DMS79 treated with DMSO at 0.1 percent for 48 hours (cell line): Measurements from ENCODE around the gene PIWIL4.
"Not testable (repeated sequence)": the region's sequence is repeated elsewhere in the genome, so short reads cannot be mapped to it uniquely, and the experiment has no call there.

Experiments
- DNase-seq: peaks from one replicate; lab custom pipeline; 2025; lab: John Stamatoyannopoulos, UW

Gene PIWIL4

GRCh38 chr11:94638301-94638901 lies 71.2 kb downstream of the PIWIL4 start:
- no peak for DNase-seq

- DNase-seq: no peak
Observed at GRCh38 chr11:94638902-94639373, 71.8 kb downstream of the PIWIL4 start.

- no peak for DNase-seq
Observed at GRCh38 chr11:94639901-94640721, 72.9 kb downstream of the PIWIL4 start.

GRCh38 chr11:94641167-94641761 lies 74.1 kb downstream of the PIWIL4 start:
- DNase-seq: no peak

GRCh38 chr11:94643186-94643585 lies 76.0 kb downstream of the PIWIL4 start:
- not testable (repeated sequence) for DNase-seq

GRCh38 chr11:94647926-94648325 lies 80.8 kb downstream of the PIWIL4 start:
- no peak for DNase-seq

GRCh38 chr11:94648789-94649188 lies 81.6 kb downstream of the PIWIL4 start:
- DNase-seq: no peak

GRCh38 chr11:94649254-94649653 lies 82.1 kb downstream of the PIWIL4 start:
- DNase-seq: no peak

GRCh38 chr11:94649964-94650623 lies 82.9 kb downstream of the PIWIL4 start:
- no peak for DNase-seq

GRCh38 chr11:94650756-94651155 lies 83.6 kb downstream of the PIWIL4 start:
- DNase-seq: no peak

- no peak for DNase-seq
Observed at GRCh38 chr11:94652735-94653284, 85.6 kb downstream of the PIWIL4 start.

GRCh38 chr11:94653561-94653960 lies 86.4 kb downstream of the PIWIL4 start:
- no peak for DNase-seq

- no peak for DNase-seq
Observed at GRCh38 chr11:94654201-94654600, 87.0 kb downstream of the PIWIL4 start.

- DNase-seq: no peak
Observed at GRCh38 chr11:94655291-94655690, 88.1 kb downstream of the PIWIL4 start.

- no peak for DNase-seq
Observed at GRCh38 chr11:94655956-94656355, 88.8 kb downstream of the PIWIL4 start.

GRCh38 chr11:94656968-94657367 lies 89.8 kb downstream of the PIWIL4 start:
- DNase-seq: no peak

GRCh38 chr11:94657629-94658028 lies 90.5 kb downstream of the PIWIL4 start:
- DNase-seq: peak; percentile 85

- peak; percentile 96 for DNase-seq
Observed at GRCh38 chr11:94658386-94658785, 91.2 kb downstream of the PIWIL4 start.

- peak; percentile 94 for DNase-seq
Observed at GRCh38 chr11:94658888-94659287, 91.7 kb downstream of the PIWIL4 start.

GRCh38 chr11:94661444-94661843 lies 94.3 kb downstream of the PIWIL4 start:
- DNase-seq: no peak

GRCh38 chr11:94662065-94662779 lies 95.1 kb downstream of the PIWIL4 start:
- no peak for DNase-seq
